PC-9 (cell line): ENCODE data around the gene CACNA1G.

ENCODE experiments used
- EZH2 ChIP-seq: fragments of 200-600 bp; sonication (generic); IDR thresholded peaks from 2 replicates; pipeline ENCODE4 v1.8.0; 2017; ENCODE audit warnings: antibody characterized with exemption, low read depth
- TF ChIP-seq, protein P1 (sequence below): fragments of 200-600 bp; sonication (generic); conservative IDR thresholded peaks from 2 replicates; pipeline ENCODE4 v1.6.1; 2017; ENCODE audit warnings: mixed run types, antibody characterized with exemption, mild to moderate bottlenecking, moderate library complexity

GRCh38 chr17:50538549-50539410 is 21.7 kb upstream of the CACNA1G start:
- TF ChIP-seq, protein P1, sequence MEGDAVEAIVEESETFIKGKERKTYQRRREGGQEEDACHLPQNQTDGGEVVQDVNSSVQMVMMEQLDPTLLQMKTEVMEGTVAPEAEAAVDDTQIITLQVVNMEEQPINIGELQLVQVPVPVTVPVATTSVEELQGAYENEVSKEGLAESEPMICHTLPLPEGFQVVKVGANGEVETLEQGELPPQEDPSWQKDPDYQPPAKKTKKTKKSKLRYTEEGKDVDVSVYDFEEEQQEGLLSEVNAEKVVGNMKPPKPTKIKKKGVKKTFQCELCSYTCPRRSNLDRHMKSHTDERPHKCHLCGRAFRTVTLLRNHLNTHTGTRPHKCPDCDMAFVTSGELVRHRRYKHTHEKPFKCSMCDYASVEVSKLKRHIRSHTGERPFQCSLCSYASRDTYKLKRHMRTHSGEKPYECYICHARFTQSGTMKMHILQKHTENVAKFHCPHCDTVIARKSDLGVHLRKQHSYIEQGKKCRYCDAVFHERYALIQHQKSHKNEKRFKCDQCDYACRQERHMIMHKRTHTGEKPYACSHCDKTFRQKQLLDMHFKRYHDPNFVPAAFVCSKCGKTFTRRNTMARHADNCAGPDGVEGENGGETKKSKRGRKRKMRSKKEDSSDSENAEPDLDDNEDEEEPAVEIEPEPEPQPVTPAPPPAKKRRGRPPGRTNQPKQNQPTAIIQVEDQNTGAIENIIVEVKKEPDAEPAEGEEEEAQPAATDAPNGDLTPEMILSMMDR: no peak
- no peak for TF ChIP-seq EZH2
